Measurements from ENCODE around the gene PHKG1.

DNA sequence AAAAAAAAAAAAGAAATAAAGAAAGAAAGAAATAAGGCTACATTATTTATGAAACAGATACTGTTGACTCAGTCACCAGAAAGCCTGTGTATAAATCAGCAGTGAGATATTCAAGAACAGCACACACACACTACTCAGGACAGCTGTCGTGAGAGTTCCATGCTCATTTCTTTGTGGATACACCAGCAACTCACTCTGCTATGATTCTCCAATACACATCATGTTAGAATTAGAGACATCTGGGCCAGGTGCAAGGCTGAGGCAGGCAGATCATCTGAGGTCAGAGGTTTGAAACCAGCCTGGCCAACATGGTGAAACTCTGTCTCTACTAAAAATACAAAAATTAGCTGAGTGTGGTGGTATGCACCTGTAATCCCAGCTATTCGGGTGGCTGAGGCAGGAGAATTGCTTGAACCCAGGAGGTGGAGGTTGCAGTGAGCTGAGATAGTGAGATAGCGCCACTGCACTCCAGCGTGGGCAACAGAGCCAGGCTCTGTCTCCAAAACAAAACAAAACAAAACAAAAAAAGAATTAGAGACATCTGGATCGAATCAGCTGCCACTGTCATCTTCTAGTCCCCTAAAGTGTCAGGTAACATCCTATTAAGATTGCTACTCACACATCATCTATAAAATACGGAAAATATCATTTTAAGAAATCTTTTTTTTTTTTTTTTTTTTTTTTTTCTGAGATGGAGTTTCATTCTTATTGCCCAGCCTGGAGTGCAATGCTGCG is 34.7 kb upstream of the PHKG1 start:
- TF ChIP-seq, protein P1, sequence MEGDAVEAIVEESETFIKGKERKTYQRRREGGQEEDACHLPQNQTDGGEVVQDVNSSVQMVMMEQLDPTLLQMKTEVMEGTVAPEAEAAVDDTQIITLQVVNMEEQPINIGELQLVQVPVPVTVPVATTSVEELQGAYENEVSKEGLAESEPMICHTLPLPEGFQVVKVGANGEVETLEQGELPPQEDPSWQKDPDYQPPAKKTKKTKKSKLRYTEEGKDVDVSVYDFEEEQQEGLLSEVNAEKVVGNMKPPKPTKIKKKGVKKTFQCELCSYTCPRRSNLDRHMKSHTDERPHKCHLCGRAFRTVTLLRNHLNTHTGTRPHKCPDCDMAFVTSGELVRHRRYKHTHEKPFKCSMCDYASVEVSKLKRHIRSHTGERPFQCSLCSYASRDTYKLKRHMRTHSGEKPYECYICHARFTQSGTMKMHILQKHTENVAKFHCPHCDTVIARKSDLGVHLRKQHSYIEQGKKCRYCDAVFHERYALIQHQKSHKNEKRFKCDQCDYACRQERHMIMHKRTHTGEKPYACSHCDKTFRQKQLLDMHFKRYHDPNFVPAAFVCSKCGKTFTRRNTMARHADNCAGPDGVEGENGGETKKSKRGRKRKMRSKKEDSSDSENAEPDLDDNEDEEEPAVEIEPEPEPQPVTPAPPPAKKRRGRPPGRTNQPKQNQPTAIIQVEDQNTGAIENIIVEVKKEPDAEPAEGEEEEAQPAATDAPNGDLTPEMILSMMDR (IDR thresholded peaks at IDR 0.05; ENCODE audit: borderline replicate concordance, extremely low read depth, low read length, poor library complexity, severe bottlenecking), result no peak
- no peak for TF ChIP-seq EZH2 (IDR thresholded peaks at IDR 0.05; ENCODE audit: borderline replicate concordance, low read depth, low read length, severe bottlenecking)

Data from DND-41 (cell line).